Measurements from ENCODE around the gene TMEM234. TPM values are rescaled to one million over a fixed set of nuclear protein-coding genes. Genes with fewer than 3 reads are reported as not detected.

Gene TMEM234
- total and polyA plus RNA-seq, 2 of the 8 experiments (the other 6 are each of a cell fraction or from before 2014, with no cell fraction given), result 8.7 to 8.9 TPM

DNA sequence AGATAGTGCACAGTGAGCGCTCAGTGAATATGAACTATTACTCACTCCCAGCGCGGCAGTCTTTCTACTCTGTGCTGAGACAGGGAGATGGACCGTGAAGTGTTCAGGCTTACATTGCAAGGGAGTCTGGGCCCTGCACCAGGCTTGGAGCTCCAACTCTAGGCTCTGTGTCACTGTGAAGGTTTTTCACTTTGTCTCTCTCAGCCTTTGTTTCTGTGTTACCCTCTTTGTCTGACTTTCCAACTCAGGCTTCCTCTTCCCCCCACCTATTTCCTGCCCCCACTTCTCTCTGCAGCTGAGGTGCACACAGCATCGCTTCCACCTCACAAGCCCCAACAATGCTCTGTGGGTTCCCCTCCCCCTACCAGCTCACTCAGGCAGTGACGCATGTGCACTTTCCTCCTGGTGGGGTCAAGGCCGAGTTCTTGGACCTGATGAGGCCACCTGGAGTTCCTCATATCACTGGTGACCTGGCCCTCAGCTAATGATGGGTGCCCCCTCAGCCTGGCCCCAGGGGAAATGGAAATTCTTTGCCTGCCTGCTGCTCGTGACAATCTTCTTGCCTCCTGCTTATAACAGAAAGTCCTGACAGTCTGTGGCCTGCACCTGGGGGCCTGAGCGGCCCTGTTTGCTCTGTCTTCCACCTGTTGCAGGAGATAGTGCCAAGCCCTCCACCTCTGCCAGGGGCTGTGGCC lies 27.8 kb upstream of the TMEM234 start (continued):
- TF ChIP-seq JUND (IDR thresholded peaks at IDR 0.05; ENCODE audit: low read length), result no peak
- TF ChIP-seq, protein P1, sequence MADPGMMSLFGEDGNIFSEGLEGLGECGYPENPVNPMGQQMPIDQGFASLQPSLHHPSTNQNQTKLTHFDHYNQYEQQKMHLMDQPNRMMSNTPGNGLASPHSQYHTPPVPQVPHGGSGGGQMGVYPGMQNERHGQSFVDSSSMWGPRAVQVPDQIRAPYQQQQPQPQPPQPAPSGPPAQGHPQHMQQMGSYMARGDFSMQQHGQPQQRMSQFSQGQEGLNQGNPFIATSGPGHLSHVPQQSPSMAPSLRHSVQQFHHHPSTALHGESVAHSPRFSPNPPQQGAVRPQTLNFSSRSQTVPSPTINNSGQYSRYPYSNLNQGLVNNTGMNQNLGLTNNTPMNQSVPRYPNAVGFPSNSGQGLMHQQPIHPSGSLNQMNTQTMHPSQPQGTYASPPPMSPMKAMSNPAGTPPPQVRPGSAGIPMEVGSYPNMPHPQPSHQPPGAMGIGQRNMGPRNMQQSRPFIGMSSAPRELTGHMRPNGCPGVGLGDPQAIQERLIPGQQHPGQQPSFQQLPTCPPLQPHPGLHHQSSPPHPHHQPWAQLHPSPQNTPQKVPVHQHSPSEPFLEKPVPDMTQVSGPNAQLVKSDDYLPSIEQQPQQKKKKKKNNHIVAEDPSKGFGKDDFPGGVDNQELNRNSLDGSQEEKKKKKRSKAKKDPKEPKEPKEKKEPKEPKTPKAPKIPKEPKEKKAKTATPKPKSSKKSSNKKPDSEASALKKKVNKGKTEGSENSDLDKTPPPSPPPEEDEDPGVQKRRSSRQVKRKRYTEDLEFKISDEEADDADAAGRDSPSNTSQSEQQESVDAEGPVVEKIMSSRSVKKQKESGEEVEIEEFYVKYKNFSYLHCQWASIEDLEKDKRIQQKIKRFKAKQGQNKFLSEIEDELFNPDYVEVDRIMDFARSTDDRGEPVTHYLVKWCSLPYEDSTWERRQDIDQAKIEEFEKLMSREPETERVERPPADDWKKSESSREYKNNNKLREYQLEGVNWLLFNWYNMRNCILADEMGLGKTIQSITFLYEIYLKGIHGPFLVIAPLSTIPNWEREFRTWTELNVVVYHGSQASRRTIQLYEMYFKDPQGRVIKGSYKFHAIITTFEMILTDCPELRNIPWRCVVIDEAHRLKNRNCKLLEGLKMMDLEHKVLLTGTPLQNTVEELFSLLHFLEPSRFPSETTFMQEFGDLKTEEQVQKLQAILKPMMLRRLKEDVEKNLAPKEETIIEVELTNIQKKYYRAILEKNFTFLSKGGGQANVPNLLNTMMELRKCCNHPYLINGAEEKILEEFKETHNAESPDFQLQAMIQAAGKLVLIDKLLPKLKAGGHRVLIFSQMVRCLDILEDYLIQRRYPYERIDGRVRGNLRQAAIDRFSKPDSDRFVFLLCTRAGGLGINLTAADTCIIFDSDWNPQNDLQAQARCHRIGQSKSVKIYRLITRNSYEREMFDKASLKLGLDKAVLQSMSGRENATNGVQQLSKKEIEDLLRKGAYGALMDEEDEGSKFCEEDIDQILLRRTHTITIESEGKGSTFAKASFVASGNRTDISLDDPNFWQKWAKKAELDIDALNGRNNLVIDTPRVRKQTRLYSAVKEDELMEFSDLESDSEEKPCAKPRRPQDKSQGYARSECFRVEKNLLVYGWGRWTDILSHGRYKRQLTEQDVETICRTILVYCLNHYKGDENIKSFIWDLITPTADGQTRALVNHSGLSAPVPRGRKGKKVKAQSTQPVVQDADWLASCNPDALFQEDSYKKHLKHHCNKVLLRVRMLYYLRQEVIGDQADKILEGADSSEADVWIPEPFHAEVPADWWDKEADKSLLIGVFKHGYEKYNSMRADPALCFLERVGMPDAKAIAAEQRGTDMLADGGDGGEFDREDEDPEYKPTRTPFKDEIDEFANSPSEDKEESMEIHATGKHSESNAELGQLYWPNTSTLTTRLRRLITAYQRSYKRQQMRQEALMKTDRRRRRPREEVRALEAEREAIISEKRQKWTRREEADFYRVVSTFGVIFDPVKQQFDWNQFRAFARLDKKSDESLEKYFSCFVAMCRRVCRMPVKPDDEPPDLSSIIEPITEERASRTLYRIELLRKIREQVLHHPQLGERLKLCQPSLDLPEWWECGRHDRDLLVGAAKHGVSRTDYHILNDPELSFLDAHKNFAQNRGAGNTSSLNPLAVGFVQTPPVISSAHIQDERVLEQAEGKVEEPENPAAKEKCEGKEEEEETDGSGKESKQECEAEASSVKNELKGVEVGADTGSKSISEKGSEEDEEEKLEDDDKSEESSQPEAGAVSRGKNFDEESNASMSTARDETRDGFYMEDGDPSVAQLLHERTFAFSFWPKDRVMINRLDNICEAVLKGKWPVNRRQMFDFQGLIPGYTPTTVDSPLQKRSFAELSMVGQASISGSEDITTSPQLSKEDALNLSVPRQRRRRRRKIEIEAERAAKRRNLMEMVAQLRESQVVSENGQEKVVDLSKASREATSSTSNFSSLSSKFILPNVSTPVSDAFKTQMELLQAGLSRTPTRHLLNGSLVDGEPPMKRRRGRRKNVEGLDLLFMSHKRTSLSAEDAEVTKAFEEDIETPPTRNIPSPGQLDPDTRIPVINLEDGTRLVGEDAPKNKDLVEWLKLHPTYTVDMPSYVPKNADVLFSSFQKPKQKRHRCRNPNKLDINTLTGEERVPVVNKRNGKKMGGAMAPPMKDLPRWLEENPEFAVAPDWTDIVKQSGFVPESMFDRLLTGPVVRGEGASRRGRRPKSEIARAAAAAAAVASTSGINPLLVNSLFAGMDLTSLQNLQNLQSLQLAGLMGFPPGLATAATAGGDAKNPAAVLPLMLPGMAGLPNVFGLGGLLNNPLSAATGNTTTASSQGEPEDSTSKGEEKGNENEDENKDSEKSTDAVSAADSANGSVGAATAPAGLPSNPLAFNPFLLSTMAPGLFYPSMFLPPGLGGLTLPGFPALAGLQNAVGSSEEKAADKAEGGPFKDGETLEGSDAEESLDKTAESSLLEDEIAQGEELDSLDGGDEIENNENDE (IDR thresholded peaks at IDR 0.05; ENCODE audit: insufficient replicate concordance, low read length), result no peak
- TF ChIP-seq CBX8 (IDR thresholded peaks at IDR 0.05; ENCODE audit: borderline replicate concordance, low read depth, low read length), result no peak
- no peak for TF ChIP-seq KDM1A (IDR thresholded peaks at IDR 0.05; ENCODE audit: borderline replicate concordance, low read length)
- no peak for TF ChIP-seq KDM5A (IDR thresholded peaks at IDR 0.05; ENCODE audit: low read length)
- no peak for TF ChIP-seq PHF8 (conservative IDR thresholded peaks at IDR 0.05; ENCODE audit: low read depth, low read length)
- TF ChIP-seq GABPA (IDR thresholded peaks at IDR 0.05; ENCODE audit: borderline replicate concordance, insufficient read depth, low read length), result no peak
- TF ChIP-seq TAF1 (IDR thresholded peaks at IDR 0.05; ENCODE audit: low read depth, low read length), result no peak
- no peak for TF ChIP-seq SP4 (IDR thresholded peaks at IDR 0.05; ENCODE audit: low read length)
- TF ChIP-seq CREB1 (IDR thresholded peaks at IDR 0.05), result no peak

Data from H1 (cell line).